ENCODE results near the gene PDGFRA. TPM values are rescaled to one million over a fixed set of nuclear protein-coding genes. Genes with fewer than 3 reads are reported as not detected.

PDGFRA gene
- total RNA-seq, 1 experiment from 2014 or later, result 6.8 TPM

DNA sequence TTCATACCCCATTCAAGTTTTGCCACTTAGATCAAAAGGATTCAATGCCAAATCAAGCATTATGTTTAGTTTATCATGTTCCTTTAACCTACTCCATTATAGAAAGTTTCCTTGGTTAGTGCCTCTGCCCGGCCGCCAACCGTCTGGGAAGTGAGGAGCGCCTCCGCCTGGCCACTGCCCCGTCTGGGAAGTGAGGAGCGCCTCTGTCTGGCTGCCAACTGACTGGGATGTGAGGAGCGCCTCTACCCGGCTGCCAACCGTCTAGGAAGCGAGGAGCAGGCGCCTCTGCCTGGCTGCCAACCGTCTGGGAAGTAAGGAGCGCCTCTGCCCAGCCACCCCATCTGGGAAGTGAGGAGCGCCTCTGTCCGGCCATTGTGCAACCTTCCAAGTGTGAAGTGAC is 36.3 kb upstream of the PDGFRA start:
- Histone ChIP-seq H2AFZ (ENCODE audit: low read length) (no peak overlapping the region), H3K27ac (ENCODE audit: insufficient read length, low read depth, low read length) (no peak overlapping the region), H4K8ac (replicated peaks; ENCODE audit: insufficient read length, low read depth, low read length) (no peak overlapping the region), H3K14ac (ENCODE audit: insufficient read depth, low read length) (no peak overlapping the region), H2BK5ac (ENCODE audit: insufficient read length, low read length) (no peak overlapping the region), H3K9me3 (ENCODE audit: control insufficient read depth, low read depth, low read length) (no peaks in the 10 kb centered on the region), H2BK120ac (ENCODE audit: low read depth, low read length, poor library complexity, severe bottlenecking) (no peak overlapping the region), H3K18ac (ENCODE audit: insufficient read length, low read depth, low read length) (no peak overlapping the region), H3K4me2 (ENCODE audit: insufficient read depth, insufficient read length, low read length) (no peak overlapping the region), H2BK12ac (ENCODE audit: insufficient read length, low read depth, low read length) (no peak overlapping the region), H4K5ac (ENCODE audit: insufficient read length, low read depth, low read length) (no peak overlapping the region), H3T11ph (ENCODE audit: low read length) (no peak overlapping the region), H3K23me2 (ENCODE audit: insufficient read length, low read depth, low read length, poor library complexity, severe bottlenecking) (no peaks in the 10 kb centered on the region), H4K91ac (ENCODE audit: insufficient read length, low read depth, low read length) (no peak overlapping the region), H3K23ac (ENCODE audit: insufficient read length, low read depth, low read length) (no peak overlapping the region), H3K9ac (ENCODE audit: extremely low read depth, insufficient read length, low read length) (no peak overlapping the region), H3K27me3 (ENCODE audit: insufficient read depth, low read length) (no peaks in the 10 kb centered on the region), H2BK15ac (ENCODE audit: low read depth, low read length) (no peak overlapping the region), H2BK20ac (ENCODE audit: low read depth, low read length, poor library complexity, severe bottlenecking) (no peak overlapping the region), H4K20me1 (ENCODE audit: control insufficient read depth, insufficient read depth, insufficient read length) (no peaks in the 10 kb centered on the region), H3K79me1 (ENCODE audit: insufficient read depth, low read depth, low read length, poor library complexity, severe bottlenecking) (no peaks in the 10 kb centered on the region), H3K4ac (ENCODE audit: low read depth, low read length) (no peak overlapping the region), H3K56ac (ENCODE audit: insufficient read length, low read depth, low read length) (no peak overlapping the region), H3K4me1 (ENCODE audit: insufficient read depth, low read length) (no peaks in the 10 kb centered on the region), H2AK5ac (ENCODE audit: insufficient read length, low read length) (no peak overlapping the region), H3K79me2 (ENCODE audit: insufficient read depth, low read length) (no peaks in the 10 kb centered on the region)
- Mint-ChIP-seq H3K4me3 (no peak overlapping the region), H3K27me3 (ENCODE audit: low read depth) (no peaks in the 10 kb centered on the region), H3K9me3 (peaks cover 8 to 13% of the 10 kb centered on the region in 2 experiments; a peak in 4 of 5 replicates), H3K36me3 (ENCODE audit: insufficient read depth in 1 of 3, low read depth in 3 of 3) (peaks cover 0 to 14% (median 3%) of the 10 kb centered on the region in 3 experiments; a peak in 5 of 7 replicates), H3K27ac (no peak overlapping the region), H3K4me1 (peaks cover 9% of the 10 kb centered on the region in 2 experiments)
- TF ChIP-seq, protein P1, sequence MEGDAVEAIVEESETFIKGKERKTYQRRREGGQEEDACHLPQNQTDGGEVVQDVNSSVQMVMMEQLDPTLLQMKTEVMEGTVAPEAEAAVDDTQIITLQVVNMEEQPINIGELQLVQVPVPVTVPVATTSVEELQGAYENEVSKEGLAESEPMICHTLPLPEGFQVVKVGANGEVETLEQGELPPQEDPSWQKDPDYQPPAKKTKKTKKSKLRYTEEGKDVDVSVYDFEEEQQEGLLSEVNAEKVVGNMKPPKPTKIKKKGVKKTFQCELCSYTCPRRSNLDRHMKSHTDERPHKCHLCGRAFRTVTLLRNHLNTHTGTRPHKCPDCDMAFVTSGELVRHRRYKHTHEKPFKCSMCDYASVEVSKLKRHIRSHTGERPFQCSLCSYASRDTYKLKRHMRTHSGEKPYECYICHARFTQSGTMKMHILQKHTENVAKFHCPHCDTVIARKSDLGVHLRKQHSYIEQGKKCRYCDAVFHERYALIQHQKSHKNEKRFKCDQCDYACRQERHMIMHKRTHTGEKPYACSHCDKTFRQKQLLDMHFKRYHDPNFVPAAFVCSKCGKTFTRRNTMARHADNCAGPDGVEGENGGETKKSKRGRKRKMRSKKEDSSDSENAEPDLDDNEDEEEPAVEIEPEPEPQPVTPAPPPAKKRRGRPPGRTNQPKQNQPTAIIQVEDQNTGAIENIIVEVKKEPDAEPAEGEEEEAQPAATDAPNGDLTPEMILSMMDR (conservative IDR thresholded peaks at IDR 0.05), result no peak
- DNase-seq, result peak; percentile 37
- WGBS (ENCODE audit: extremely low coverage, insufficient read length, low lambda C conversion rate), result no CpG with 5 or more reads among the region's 16 CpGs
